GM10266 (cell line): ENCODE measurements around the gene CFAP157.

Experiments
- DNase-seq: peaks from one replicate; pipeline ENCODE4 v3.0.0; 2012; ENCODE audit errors: extremely low spot score
- TF ChIP-seq, protein P1 (sequence below): IDR thresholded peaks from 2 replicates; pipeline ENCODE4 v1.5.1; 2012; ENCODE audit warnings: mild to moderate bottlenecking, low read depth; ENCODE audit not compliant: control insufficient read depth, insufficient read depth; ENCODE audit errors: missing control alignments

The CFAP157 gene

DNA sequence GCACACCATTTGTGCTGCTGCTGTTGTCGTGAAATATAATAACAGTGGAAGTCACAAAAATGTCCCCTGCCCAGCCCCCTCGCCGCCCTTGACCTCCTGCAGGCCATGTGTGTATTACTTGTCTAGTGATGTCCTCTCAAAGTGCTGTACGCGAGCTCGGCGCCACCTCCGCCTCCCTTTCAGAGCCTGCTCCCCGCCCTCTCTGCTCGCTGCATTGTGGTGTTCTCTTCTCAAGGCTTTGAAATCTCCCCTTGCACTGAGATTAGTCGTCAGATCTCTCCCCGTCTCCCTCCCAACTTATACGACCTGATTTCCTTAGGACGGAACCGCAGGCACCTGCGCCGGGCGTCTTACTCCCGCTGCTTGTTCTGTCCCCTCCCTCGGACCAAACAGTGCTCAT is 14.7 kb upstream of the CFAP157 start:
- DNase-seq, result no peak
- TF ChIP-seq, protein P1, sequence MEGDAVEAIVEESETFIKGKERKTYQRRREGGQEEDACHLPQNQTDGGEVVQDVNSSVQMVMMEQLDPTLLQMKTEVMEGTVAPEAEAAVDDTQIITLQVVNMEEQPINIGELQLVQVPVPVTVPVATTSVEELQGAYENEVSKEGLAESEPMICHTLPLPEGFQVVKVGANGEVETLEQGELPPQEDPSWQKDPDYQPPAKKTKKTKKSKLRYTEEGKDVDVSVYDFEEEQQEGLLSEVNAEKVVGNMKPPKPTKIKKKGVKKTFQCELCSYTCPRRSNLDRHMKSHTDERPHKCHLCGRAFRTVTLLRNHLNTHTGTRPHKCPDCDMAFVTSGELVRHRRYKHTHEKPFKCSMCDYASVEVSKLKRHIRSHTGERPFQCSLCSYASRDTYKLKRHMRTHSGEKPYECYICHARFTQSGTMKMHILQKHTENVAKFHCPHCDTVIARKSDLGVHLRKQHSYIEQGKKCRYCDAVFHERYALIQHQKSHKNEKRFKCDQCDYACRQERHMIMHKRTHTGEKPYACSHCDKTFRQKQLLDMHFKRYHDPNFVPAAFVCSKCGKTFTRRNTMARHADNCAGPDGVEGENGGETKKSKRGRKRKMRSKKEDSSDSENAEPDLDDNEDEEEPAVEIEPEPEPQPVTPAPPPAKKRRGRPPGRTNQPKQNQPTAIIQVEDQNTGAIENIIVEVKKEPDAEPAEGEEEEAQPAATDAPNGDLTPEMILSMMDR, result no peak

GRCh38 chr9:127693143-127693542 is 13.6 kb upstream of the CFAP157 start:
- TF ChIP-seq, protein P1, result no peak
- no peak for DNase-seq

- no peak for DNase-seq
Observed at GRCh38 chr9:127693697-127694096, 13.1 kb upstream of the CFAP157 start.

DNA sequence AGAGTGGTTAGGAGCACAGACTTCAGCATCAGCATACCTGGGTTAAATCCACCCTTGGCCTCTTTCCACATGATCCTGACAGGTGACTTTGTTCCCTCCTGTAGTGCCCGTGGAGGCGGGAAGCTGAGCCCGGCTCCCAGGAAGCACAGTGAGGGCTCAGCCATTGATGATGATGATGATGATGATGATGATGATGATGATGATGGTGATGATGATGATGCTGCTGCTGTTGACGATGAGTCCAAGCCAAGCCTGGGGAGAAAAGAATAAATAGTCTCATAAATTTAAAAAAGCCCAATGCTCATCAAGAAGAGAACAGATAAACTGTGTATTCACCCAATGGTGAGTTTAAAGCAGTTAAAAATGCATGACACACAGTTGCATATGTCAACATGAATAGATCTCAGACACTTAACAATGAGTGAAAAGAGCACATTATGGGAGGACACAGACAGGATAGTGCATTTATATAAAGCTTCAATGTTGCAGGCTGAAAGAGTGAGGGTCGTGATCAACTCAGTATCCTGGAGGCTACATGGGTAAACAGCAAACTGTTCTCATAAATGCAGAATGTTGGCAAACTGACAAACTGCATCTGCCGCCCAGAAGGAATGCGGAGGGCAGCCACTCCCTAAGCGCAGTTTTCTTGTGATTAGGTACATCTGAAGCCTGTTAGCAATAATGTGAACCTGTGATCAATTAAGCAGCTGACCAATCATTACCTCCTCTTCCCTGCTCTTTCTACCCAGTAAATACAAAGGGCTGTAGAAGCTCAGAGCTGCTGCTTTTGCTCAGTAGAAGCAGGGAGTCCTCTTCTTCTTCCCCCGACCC is 11.7 kb upstream of the CFAP157 start:
- TF ChIP-seq, protein P1, result no peak
- no peak for DNase-seq

More at GRCh38 chr9:127693697-127694096, 13.1 kb upstream of the CFAP157 start:
- TF ChIP-seq, protein P1, result no peak

DNA sequence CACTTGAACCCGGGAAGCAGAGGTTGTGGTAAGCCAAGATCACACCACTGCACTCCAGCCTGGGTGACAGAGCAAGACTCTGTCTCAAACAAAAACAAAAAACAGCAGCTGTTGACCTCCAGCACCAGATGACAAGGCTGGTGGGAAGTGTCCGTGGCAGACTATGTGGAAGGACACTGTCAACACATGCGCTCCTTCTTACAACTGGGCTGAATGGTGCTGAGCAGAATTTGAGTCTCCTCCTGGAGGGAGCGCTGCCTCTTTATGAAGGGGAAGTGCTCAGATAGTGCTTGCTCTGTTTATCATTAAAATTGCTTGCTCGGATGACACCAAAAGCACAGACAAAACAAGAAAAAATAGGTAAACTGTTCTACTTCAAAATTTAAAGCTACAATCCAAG is 9.2 kb upstream of the CFAP157 start:
- no peak for DNase-seq
- TF ChIP-seq, protein P1, result no peak

DNA sequence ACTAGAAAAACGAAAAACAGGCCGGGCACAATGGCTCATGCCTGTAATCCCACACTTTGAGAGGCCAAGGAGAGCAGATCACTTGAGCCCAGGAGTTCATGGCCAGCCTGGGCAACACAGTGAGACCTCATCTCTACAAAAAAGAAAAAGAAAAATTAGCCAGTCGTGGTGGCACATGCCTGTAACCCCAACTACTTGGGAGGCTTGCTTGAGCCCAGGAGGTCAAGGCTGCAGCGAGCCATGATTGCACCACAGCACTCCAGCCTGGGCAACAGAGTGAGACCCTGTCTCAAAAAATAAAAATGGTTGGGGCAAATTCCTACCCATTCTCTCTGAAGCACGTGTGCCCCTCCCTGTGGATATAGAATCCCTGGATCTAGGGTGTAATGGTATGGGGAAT is 8.4 kb upstream of the CFAP157 start:
- TF ChIP-seq, protein P1, result no peak
- DNase-seq, result no peak

DNA sequence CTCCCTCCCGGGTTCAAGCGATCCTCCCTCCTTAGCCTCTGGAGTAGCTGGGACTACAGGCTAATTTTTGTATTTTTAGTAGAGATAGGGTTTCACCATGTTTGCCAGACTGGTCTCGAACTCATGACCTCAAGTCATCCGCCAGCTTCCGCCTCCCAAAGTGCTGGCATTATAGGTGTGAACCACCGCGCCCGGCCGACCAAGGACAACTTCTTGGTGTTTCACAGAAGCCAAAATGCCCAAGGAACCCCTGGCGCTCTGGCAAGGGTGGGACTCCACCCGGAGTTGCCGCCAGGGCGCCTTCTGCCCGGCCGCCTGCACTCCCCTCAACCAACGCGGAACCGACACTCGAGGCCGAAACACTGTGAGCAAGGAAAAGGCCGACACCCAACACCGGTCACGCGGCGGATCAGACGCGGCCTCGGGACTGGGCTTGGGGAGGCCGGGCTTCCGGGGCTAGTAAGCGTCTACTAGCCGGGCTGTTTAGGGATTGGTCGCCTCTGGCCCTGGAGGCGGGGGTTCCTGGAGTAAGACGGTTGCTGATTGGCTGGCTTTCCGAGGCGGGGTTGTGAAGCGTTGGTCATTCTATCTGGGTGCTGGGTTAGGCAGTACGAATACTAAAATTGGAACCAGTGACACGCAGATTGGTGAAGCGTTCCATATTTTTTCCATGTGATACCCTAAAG is 7.7 kb upstream of the CFAP157 start:
- DNase-seq, result peak; percentile 89
- TF ChIP-seq, protein P1, result no peak
